ENCODE results near the gene DNAJC28. TPM values are rescaled to one million over a fixed set of nuclear protein-coding genes. Genes with fewer than 3 reads are reported as not detected.

Gene DNAJC28
- total and polyA plus RNA-seq, 4 donors, result 0.83 to 3.2 (median 2.7) TPM

DNA sequence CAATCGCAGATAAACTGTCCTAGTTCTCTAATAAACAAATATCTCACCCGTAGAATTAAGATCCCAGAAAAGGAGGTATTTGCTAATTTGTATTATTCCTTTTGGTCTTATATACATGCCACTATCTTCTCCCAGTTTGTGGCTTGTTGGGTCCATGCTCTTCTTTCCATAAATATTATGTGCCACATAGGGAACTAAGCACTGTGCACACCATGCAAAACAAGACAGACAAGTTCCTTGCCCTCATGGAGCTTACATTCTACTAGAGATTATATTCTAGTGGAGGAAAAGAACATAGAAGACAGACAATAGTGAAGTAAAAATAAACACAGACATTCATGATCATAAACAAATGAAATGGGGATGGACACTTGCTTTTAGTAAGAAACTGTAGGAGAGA lies 45.7 kb upstream of the DNAJC28 start:
- TF ChIP-seq, protein P1, sequence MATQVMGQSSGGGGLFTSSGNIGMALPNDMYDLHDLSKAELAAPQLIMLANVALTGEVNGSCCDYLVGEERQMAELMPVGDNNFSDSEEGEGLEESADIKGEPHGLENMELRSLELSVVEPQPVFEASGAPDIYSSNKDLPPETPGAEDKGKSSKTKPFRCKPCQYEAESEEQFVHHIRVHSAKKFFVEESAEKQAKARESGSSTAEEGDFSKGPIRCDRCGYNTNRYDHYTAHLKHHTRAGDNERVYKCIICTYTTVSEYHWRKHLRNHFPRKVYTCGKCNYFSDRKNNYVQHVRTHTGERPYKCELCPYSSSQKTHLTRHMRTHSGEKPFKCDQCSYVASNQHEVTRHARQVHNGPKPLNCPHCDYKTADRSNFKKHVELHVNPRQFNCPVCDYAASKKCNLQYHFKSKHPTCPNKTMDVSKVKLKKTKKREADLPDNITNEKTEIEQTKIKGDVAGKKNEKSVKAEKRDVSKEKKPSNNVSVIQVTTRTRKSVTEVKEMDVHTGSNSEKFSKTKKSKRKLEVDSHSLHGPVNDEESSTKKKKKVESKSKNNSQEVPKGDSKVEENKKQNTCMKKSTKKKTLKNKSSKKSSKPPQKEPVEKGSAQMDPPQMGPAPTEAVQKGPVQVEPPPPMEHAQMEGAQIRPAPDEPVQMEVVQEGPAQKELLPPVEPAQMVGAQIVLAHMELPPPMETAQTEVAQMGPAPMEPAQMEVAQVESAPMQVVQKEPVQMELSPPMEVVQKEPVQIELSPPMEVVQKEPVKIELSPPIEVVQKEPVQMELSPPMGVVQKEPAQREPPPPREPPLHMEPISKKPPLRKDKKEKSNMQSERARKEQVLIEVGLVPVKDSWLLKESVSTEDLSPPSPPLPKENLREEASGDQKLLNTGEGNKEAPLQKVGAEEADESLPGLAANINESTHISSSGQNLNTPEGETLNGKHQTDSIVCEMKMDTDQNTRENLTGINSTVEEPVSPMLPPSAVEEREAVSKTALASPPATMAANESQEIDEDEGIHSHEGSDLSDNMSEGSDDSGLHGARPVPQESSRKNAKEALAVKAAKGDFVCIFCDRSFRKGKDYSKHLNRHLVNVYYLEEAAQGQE (IDR thresholded peaks at IDR 0.05), result no peak
- TF ChIP-seq, protein P2, sequence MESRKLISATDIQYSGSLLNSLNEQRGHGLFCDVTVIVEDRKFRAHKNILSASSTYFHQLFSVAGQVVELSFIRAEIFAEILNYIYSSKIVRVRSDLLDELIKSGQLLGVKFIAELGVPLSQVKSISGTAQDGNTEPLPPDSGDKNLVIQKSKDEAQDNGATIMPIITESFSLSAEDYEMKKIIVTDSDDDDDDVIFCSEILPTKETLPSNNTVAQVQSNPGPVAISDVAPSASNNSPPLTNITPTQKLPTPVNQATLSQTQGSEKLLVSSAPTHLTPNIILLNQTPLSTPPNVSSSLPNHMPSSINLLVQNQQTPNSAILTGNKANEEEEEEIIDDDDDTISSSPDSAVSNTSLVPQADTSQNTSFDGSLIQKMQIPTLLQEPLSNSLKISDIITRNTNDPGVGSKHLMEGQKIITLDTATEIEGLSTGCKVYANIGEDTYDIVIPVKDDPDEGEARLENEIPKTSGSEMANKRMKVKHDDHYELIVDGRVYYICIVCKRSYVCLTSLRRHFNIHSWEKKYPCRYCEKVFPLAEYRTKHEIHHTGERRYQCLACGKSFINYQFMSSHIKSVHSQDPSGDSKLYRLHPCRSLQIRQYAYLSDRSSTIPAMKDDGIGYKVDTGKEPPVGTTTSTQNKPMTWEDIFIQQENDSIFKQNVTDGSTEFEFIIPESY (IDR thresholded peaks at IDR 0.05), result no peak
- TF ChIP-seq RXRA (IDR thresholded peaks at IDR 0.05) (no peak), GABPA (IDR thresholded peaks at IDR 0.05 in 1 of 2, conservative IDR thresholded peaks at IDR 0.05 in 1 of 2) (no peak), HNF4A (conservative IDR thresholded peaks at IDR 0.05) (no peak), FOXA2 (IDR thresholded peaks at IDR 0.05) (no peak), YY1 (IDR thresholded peaks at IDR 0.05) (no peak), HNF4G (IDR thresholded peaks at IDR 0.05) (no peak), TAF1 (conservative IDR thresholded peaks at IDR 0.05) (no peak), JUND (IDR thresholded peaks at IDR 0.05) (no peak), FOXA1 (IDR thresholded peaks at IDR 0.05) (no peak), SP1 (IDR thresholded peaks at IDR 0.05) (no peak), EGR1 (IDR thresholded peaks at IDR 0.05; ENCODE audit: low read depth in 2 of 2) (no peak)
- TF ChIP-seq, protein P3, sequence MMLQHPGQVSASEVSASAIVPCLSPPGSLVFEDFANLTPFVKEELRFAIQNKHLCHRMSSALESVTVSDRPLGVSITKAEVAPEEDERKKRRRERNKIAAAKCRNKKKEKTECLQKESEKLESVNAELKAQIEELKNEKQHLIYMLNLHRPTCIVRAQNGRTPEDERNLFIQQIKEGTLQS (IDR thresholded peaks at IDR 0.05), result no peak
- TF ChIP-seq, protein P4, sequence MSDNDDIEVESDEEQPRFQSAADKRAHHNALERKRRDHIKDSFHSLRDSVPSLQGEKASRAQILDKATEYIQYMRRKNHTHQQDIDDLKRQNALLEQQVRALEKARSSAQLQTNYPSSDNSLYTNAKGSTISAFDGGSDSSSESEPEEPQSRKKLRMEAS (IDR thresholded peaks at IDR 0.05), result no peak
- WGBS, result 95% methylated on average over 2 of the region's 2 CpGs
- Histone ChIP-seq H3K9ac (ENCODE audit: low read depth in 1 of 2, low read length in 2 of 2) (no peak overlapping the region), H3K27ac (ENCODE audit: low read depth in 1 of 2, low read length in 2 of 2) (no peak overlapping the region), H3K4me1 (ENCODE audit: control insufficient read depth in 4 of 4, insufficient read depth in 4 of 4, low read length in 3 of 4) (peaks cover 2 to 15% (median 8%) of the 10 kb centered on the region in 4 donors), H3K36me3 (ENCODE audit: control insufficient read depth in 4 of 4, insufficient read depth in 3 of 4, low read depth in 1 of 4, low read length in 3 of 4) (peaks cover 4 to 52% (median 39%) of the 10 kb centered on the region in 4 donors), H3K27me3 (ENCODE audit: control insufficient read depth in 4 of 4, insufficient read depth in 4 of 4, low read length in 3 of 4) (no peaks in the 10 kb centered on the region), H3K4me3 (ENCODE audit: low read depth in 1 of 3, low read length in 3 of 3) (no peak overlapping the region), H3K9me3 (ENCODE audit: control insufficient read depth in 4 of 4, low read length in 3 of 4) (no peaks in the 10 kb centered on the region)
- no peak for DNase-seq (ENCODE audit: low spot score)

- 96% methylated on average over 3 of the region's 3 CpGs for WGBS
- Histone ChIP-seq H3K27ac (ENCODE audit: low read depth in 1 of 2, low read length in 2 of 2) (no peak overlapping the region), H3K4me1 (ENCODE audit: control insufficient read depth in 4 of 4, insufficient read depth in 4 of 4, low read length in 3 of 4) (no peaks in the 10 kb centered on the region), H3K36me3 (ENCODE audit: control insufficient read depth in 4 of 4, insufficient read depth in 3 of 4, low read depth in 1 of 4, low read length in 3 of 4) (peaks cover 17 to 81% (median 65%) of the 10 kb centered on the region in 4 donors), H3K9ac (ENCODE audit: low read depth in 1 of 2, low read length in 2 of 2) (no peak overlapping the region), H3K4me3 (ENCODE audit: low read depth in 1 of 3, low read length in 3 of 3) (no peak overlapping the region), H3K27me3 (ENCODE audit: control insufficient read depth in 4 of 4, insufficient read depth in 4 of 4, low read length in 3 of 4) (no peaks in the 10 kb centered on the region), H3K9me3 (ENCODE audit: control insufficient read depth in 4 of 4, low read length in 3 of 4) (no peaks in the 10 kb centered on the region)
- TF ChIP-seq YY1 (IDR thresholded peaks at IDR 0.05) (no peak), HNF4A (conservative IDR thresholded peaks at IDR 0.05) (no peak)
- TF ChIP-seq, protein P3 (IDR thresholded peaks at IDR 0.05), result no peak
- no peak for DNase-seq (ENCODE audit: low spot score)
These were observed 39.5 kb upstream of the DNAJC28 start for GRCh38 chr21:33531007-33531406.
